ENCODE data around the gene MRLN.
A peak's percentile ranks its signal among the peaks of the same experiment; 100 is the strongest.
"Not testable (repeated sequence)": the region's sequence is repeated elsewhere in the genome, so short reads cannot be mapped to it uniquely, and the experiment has no call there.

MRLN gene

DNA sequence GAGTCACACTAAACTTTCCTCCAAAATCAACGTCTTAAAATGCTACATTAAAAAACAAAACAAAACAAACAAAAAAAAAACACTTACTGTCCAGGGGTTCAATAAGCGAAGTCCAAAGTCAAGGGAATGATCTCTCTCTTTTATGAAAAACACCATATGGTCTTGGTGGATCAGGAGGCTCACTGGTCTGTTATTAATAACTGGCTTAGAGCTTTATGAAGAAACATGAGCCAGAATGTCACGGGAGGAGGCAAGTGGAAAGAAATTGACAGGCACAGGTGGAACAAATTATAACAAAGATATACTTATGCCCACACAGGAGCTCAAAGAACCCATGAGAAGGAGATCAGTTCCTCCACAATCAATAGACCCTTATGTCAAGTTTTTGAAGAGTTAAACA is at the start of gene MRLN:
Gene MRLN (minus strand): TSS at position 189 of the 400 bp plus-strand sequence.
- ATAC-seq (no peak), DNase-seq (no peak)
- Mint-ChIP-seq H3K27ac (no peak within 1 kb of the TSS), H3K36me3 (ENCODE audit: low read depth) (no peaks in the 10 kb centered on the region), H3K4me1 (no peaks in the 10 kb centered on the region), H3K27me3 (peaks cover 3% of the 10 kb centered on the region), H3K9me3 (no peaks in the 10 kb centered on the region), H3K4me3 (no peak within 1 kb of the TSS)

DNA sequence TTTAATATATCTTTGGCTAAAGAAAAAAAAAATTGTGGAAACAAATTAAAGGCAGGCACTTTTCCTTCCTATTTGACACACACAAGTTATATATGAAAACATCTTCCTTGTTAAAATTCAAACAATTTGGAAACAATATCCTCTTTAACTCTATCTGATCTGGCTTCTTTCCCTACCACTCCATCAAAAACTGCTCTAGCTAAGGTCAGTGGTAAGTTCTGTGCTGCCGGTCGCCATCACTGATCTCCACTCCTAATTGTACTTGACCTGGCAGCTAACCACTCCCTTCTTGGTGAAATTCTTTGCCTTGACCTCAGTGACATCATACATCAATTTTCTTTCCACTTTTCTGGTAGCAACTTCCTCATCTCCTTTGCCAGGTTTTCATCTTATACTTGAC is 47.9 kb upstream of the MRLN start:
- DNase-seq: no peak

DNA sequence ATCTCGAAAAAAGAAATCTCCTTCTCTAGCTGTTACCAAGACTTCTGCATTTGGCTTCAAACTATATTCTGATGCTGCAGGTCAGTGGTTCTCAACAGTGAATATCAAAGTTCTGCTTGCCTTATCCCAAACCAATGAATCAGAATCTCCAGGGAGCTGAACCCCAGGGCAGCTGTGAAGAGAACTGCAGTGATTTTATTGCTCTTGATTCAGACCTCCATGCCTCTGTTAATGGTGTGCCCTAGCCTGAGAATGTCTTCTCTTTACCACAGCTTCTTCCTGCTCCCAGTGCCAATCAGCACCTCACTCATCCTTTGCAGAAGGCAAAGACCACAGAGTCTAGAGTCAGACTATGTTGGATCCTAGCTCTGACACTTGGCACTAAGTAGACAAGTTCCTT is 46.2 kb upstream of the MRLN start:
- Mint-ChIP-seq H3K4me3 (no peak overlapping the region), H3K27me3 (no peaks in the 10 kb centered on the region), H3K4me1 (no peaks in the 10 kb centered on the region), H3K9me3 (no peaks in the 10 kb centered on the region), H3K27ac (no peak overlapping the region), H3K36me3 (ENCODE audit: low read depth) (peaks cover 71% of the 10 kb centered on the region)
- DNase-seq (no peak), ATAC-seq (no peak)

More for the DNA sequence above, 47.9 kb upstream of the MRLN start:
- Mint-ChIP-seq H3K9me3 (no peaks in the 10 kb centered on the region), H3K27ac (no peak overlapping the region), H3K36me3 (ENCODE audit: low read depth) (peaks cover 71% of the 10 kb centered on the region), H3K27me3 (no peaks in the 10 kb centered on the region), H3K4me3 (no peak overlapping the region), H3K4me1 (no peaks in the 10 kb centered on the region)
- ATAC-seq: no peak

DNA sequence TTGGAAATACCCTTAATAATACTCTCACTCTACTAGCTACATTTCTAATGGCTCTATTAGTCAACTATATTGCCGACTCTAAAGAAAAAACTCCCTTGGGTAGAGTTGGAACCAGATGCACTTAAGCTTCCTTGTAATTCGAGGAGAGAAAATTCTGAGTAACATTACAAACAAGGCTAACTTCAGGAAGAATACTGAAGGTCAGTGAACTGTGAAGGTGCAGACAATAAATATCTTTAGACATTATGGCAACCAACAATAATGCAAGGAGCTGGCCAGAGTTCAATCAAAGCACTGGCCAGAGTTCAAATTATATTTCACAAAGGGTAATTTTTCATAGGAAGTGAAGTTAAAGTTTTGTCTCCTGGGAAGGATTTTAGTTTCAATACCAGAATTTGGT is 40.7 kb upstream of the MRLN start:
- Mint-ChIP-seq H3K4me3 (no peak overlapping the region), H3K9me3 (no peaks in the 10 kb centered on the region), H3K36me3 (ENCODE audit: low read depth) (peaks cover 59% of the 10 kb centered on the region), H3K4me1 (peaks cover 8% of the 10 kb centered on the region), H3K27me3 (no peaks in the 10 kb centered on the region), H3K27ac (no peak overlapping the region)
- DNase-seq (no peak), ATAC-seq (no peak)

DNA sequence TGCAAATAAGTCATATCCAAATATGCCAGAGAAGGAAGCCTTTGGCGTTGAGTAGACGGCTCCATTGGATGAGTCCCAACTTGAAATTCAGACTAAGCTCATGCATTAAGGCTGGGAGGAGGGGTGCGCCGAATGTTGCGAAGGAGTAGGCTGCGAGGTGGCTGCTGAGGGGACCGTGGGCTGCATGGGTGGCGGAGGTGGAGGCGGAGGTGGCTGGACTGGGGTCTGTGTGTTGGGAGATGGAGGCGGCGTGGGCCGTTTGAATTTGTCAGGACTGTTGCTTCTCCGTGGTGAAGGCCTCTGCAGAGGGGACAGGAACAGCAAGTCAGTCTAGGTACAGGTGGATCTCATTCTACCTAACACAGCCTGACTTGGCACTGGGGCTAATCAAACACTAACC is 39.6 kb upstream of the MRLN start:
- no peak overlapping the region for H3K4me3 Mint-ChIP-seq
- no peak for DNase-seq
- no peaks in the 10 kb centered on the region for H3K27me3 Mint-ChIP-seq
- no peak for ATAC-seq
- peaks cover 8% of the 10 kb centered on the region for H3K4me1 Mint-ChIP-seq
- peaks cover 55% of the 10 kb centered on the region for H3K36me3 Mint-ChIP-seq (ENCODE audit: low read depth)
- no peak overlapping the region for H3K27ac Mint-ChIP-seq
- no peaks in the 10 kb centered on the region for H3K9me3 Mint-ChIP-seq

DNA sequence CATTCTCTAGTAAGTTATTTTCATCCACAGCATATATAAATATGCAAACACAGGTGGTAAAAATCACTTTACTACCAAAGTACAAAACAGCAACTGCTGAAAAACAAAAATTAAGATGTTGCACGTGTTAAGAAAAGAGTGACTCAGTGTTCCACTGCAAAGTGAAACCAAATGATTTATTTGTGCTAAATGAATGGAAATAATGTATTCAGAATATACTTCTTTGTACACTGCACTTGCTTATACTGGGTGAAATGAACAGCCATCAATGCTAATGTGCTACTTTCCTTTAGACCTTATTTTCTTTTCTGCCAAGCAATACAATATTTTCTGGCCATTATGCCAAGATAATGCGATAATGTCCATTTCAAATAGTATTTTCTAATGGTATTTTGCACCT is 38.3 kb upstream of the MRLN start:
- peaks cover 8% of the 10 kb centered on the region for H3K4me1 Mint-ChIP-seq
- H3K27ac Mint-ChIP-seq: no peak overlapping the region
- H3K4me3 Mint-ChIP-seq: no peak overlapping the region
- ATAC-seq: peak; percentile 59
- H3K36me3 Mint-ChIP-seq (ENCODE audit: low read depth): peaks cover 47% of the 10 kb centered on the region
- no peak for DNase-seq
- H3K9me3 Mint-ChIP-seq: no peaks in the 10 kb centered on the region
- no peaks in the 10 kb centered on the region for H3K27me3 Mint-ChIP-seq

DNA sequence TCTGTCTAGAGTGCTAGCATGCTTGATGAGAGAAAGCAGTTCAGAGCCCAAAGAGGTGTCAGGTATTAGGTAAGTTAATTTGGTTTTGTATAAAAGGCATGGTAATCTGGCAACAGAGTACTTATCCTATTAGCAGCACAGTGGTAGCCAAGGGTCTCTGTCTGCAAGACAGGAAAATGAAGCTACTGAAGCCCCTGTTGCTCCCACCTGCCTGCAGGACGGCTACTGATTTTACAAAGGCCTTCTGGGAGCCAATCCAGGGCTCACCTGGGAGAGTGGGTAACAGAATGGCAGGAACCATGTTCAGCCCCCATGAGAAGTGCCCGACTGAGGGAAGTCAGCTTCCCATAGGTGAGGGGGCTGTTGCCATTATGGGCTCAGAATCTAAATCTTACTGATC is 36.8 kb upstream of the MRLN start:
- H3K4me3 Mint-ChIP-seq, H3K27ac Mint-ChIP-seq, DNase-seq, ATAC-seq, H3K9me3 Mint-ChIP-seq, H3K4me1 Mint-ChIP-seq, H3K27me3 Mint-ChIP-seq: not testable (repeated sequence)
- H3K36me3 Mint-ChIP-seq (ENCODE audit: low read depth): peaks cover 40% of the 10 kb centered on the region

DNA sequence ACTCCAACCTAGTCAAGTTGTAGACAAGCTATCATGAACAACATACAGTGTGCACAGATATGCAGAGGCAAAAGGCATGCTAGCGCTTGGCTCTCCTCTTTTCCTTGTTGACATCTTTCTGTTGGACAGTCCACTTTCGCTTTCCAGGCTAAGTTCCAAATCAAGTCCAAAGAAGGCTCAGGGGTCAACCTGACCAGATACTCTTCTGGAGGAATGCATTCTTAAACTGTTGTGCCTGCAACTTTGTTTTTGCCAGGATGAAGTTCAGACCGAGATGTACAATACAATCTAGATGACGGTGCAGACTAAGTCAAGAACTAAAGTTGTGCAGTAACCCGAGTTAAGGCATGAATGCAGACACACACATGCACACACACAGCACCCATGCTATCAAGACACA is 35.7 kb upstream of the MRLN start:
- not testable (repeated sequence) for H3K27me3 Mint-ChIP-seq, H3K4me3 Mint-ChIP-seq, DNase-seq, ATAC-seq, H3K27ac Mint-ChIP-seq, H3K9me3 Mint-ChIP-seq, H3K4me1 Mint-ChIP-seq
- peaks cover 30% of the 10 kb centered on the region for H3K36me3 Mint-ChIP-seq (ENCODE audit: low read depth)

DNA sequence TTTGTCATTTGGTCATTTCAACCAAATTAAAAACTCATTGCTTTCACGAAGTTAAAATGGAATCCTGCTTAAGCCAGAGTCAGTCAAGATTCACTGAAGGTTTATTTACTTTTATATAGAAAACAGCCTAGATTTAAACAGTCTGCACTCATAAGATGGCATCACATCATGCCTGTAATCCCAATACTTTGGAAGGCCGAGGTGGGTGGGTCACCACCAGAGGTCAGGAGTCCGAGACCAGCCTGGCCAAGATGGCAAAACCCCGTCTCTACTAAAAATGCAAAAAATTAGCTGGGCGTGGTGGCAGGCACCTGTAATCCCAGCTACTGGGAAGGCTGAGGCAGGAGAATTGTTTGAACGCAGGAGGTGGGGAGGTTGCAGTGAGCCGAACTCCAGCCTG is 33.8 kb upstream of the MRLN start:
- DNase-seq, H3K9me3 Mint-ChIP-seq: not testable (repeated sequence)

DNA sequence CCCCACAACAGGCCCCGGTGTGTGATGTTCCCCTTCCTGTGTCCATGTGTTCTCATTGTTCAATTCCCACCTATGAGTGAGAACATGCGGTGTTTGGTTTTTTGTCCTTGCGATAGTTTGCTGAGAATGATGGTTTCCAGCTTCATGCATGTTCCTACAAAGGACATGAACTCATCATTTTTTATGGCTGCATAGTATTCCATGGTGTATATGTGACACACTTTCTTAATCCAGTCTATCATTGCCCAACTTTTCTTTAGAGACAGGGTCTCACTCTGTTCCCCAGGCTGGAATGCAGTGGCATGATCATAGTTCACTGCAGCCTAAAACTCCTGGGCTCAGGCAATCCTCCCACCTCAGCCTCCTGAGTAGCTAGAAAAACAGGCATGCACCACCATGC is 32.2 kb upstream of the MRLN start:
- H3K4me3 Mint-ChIP-seq, ATAC-seq, H3K27me3 Mint-ChIP-seq, H3K9me3 Mint-ChIP-seq, H3K27ac Mint-ChIP-seq, H3K4me1 Mint-ChIP-seq, DNase-seq: not testable (repeated sequence)
- peaks cover 14% of the 10 kb centered on the region for H3K36me3 Mint-ChIP-seq (ENCODE audit: low read depth)

More for the DNA sequence above, 33.8 kb upstream of the MRLN start:
- H3K4me1 Mint-ChIP-seq, H3K27ac Mint-ChIP-seq, H3K4me3 Mint-ChIP-seq, H3K27me3 Mint-ChIP-seq, ATAC-seq: not testable (repeated sequence)
- H3K36me3 Mint-ChIP-seq (ENCODE audit: low read depth): peaks cover 20% of the 10 kb centered on the region

DNA sequence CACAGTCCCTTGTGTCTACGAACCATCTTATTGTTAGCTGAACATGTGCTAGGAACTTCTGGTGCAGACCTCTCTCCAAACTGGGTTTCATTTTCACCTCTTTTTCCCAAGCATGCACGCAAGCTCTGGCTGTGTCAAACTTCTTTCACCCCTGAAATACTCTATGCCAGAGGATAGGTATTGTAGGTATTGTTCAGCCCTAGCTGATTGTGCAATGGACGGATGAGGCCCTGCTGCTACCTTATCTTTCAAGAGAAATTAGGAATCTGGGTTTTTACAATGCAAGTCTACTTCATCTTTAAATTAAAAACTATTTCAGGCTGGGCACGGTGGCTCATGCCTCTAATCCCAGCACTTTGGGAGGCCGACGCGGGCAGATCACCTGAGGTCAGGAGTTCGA is 28.3 kb upstream of the MRLN start:
- DNase-seq (no peak), ATAC-seq (no peak)
- Mint-ChIP-seq H3K27ac (no peak overlapping the region), H3K4me1 (no peaks in the 10 kb centered on the region), H3K36me3 (ENCODE audit: low read depth) (peaks cover 5% of the 10 kb centered on the region), H3K27me3 (no peaks in the 10 kb centered on the region), H3K4me3 (no peak overlapping the region), H3K9me3 (peaks cover 12% of the 10 kb centered on the region)

DNA sequence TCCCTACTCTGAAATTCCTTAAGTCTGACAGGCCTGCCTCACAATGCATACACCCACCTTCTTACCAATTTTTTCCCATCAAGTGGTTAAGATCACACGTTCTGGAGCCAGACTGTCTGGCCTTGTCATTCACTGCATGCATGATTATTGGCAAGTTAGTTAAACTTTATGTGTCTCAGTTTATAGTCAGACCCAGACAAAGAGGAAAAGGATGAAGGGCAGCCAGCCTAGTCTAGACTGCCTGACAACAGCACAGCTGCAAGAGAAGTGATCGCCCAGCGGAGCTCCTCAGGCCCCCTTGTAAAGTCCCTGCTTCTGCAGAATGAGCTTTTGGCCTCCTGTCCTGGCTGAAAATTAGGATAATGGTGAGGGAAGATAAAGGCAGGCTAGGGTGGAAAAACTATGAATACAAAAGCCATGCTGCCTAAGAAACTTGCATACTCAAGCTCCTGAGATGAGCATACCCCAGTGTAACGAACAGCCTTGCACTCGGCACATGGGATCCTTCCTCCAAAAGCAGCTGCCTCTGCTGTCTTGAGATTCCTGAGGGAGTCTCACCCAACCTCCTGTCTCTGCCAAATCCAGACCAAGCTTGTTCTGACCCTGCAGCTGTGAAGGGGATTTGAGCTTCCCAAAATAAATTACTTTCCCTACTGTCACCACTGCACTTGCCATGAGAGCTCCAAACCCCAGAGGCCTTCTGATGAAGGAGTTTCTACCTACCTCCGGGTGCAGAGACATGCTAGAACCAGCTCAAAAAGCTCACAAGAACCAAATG is 26.7 kb upstream of the MRLN start:
- ATAC-seq (no peak), DNase-seq (no peak)
- H3K36me3 Mint-ChIP-seq (ENCODE audit: low read depth): peaks cover 2% of the 10 kb centered on the region
- no peak overlapping the region for H3K4me3 Mint-ChIP-seq
- no peak overlapping the region for H3K27ac Mint-ChIP-seq
- peaks cover 15% of the 10 kb centered on the region for H3K9me3 Mint-ChIP-seq
- no peaks in the 10 kb centered on the region for H3K27me3 Mint-ChIP-seq
- no peaks in the 10 kb centered on the region for H3K4me1 Mint-ChIP-seq

DNA sequence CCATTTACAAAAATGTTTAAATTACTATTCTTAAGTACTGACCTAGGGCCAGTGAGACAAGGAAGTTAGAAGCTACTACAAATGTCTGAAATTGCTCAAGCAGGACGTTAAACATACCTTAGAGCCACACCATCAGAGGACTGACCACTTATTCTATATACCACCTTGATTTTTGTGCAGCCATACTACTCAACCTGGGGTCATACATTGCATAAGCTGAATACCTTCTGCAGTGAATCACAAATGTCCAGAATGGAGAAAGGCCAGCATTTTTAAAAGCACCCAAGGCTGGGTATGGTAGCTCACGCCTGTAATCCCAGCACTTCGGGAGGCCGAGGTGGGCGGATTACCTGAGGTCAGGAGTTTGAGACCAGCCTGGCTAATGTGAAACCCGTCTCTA is 21.2 kb upstream of the MRLN start:
- no peak overlapping the region for H3K4me3 Mint-ChIP-seq
- H3K27me3 Mint-ChIP-seq: no peaks in the 10 kb centered on the region
- ATAC-seq (no peak), DNase-seq (no peak)
- peaks cover 15% of the 10 kb centered on the region for H3K9me3 Mint-ChIP-seq
- H3K27ac Mint-ChIP-seq: no peak overlapping the region
- H3K4me1 Mint-ChIP-seq: no peaks in the 10 kb centered on the region
- peaks cover 2% of the 10 kb centered on the region for H3K36me3 Mint-ChIP-seq (ENCODE audit: low read depth)

DNA sequence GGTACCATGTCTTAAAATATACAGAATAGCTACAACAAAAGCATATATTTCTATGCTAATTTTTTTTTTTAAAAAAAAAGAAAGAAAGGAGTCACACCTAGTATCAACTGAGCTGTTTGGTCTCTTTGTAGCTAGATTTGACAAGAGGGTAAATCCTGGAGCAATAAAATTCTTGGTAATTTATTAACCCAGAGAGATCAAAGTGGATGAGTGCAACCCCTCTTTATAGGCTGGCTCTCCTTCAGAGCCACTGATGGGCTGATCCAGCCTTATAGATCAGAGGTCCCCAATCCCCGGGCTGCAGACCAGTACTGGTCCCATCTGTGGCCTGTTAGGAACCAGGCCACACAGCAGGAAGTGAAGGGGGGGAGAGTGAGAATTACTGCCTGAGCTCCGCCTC is 19.8 kb upstream of the MRLN start:
- Mint-ChIP-seq H3K36me3 (ENCODE audit: low read depth) (peaks cover 2% of the 10 kb centered on the region), H3K27ac (no peak overlapping the region), H3K4me1 (no peaks in the 10 kb centered on the region), H3K4me3 (no peak overlapping the region), H3K27me3 (no peaks in the 10 kb centered on the region), H3K9me3 (peaks cover 11% of the 10 kb centered on the region)
- DNase-seq (no peak), ATAC-seq (no peak)

DNA sequence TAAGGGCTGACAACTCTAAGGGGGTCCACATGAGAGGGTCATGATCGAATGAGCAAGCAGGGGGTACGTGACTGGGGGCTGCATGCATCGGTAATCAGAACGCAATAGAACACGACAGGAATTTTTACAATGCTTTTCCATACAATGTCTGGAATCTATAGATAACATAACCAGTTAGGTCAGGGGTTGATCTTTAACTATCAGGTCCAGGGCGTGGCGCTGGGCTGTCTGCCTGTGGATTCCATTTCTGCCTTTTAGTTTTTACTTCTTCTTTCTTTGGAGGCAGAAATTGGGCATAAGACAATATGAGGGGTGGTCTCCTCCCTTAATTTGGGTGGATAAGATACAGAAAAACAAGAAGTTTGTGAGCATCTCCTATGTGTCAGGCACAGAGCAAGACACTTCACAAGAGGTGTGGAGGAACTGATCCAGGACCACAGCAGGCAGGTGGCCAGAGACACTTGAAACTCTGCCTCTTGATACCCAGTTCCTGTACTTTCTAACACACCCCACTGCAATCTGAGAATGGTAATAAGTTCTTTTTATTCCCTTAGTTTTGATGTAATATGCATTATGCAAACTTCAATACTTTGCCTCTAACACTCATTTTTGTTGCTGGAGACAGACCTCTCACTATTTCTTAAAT is 18.0 kb upstream of the MRLN start:
- H3K27me3 Mint-ChIP-seq: no peaks in the 10 kb centered on the region
- DNase-seq: no peak
- no peak overlapping the region for H3K4me3 Mint-ChIP-seq
- ATAC-seq: no peak
- peaks cover under 1% of the 10 kb centered on the region for H3K9me3 Mint-ChIP-seq
- H3K36me3 Mint-ChIP-seq (ENCODE audit: low read depth): no peaks in the 10 kb centered on the region
- H3K4me1 Mint-ChIP-seq: no peaks in the 10 kb centered on the region
- no peak overlapping the region for H3K27ac Mint-ChIP-seq

All from activated naive CD8-positive, alpha-beta T cell treated with anti-CD3 and anti-CD28 coated beads, Interleukin-2, amount 50 U/mL, for 24 hours (primary cell).